Neural cell (in vitro differentiated cells): ENCODE data around the gene UCKL1. TPM values are rescaled to one million over a fixed set of nuclear protein-coding genes. Genes with fewer than 3 reads are reported as not detected.

ENCODE experiments used
- H2AFZ ChIP-seq: fragments of 200-600, 300-800 bp; sonication (generic), shearing (Covaris generic); 2 replicates; pipeline ENCODE4 v1.6.0; 2014; ENCODE audit warnings: low read depth, mild to moderate bottlenecking, antibody characterized with exemption, low read length, moderate library complexity
- H3F3A ChIP-seq: fragments of 200-600 bp; shearing (Covaris generic); 2 replicates; pipeline ENCODE4 v1.6.1; 2016; ENCODE audit warnings: mild to moderate bottlenecking, moderate library complexity, mixed read lengths, antibody characterized with exemption, low read length; ENCODE audit not compliant: insufficient read depth, poor library complexity, severe bottlenecking
- H3K27ac ChIP-seq: fragments of 200-600, 300-800 bp; sonication (generic), shearing (Covaris generic); 2 replicates; pipeline ENCODE4 v1.5.1; 2014; ENCODE audit warnings: mild to moderate bottlenecking, low read length, moderate library complexity
- H3K27me3 ChIP-seq: fragments of 300-800, 200-600 bp; sonication (generic), shearing (Covaris generic); 2 replicates; pipeline ENCODE4 v1.6.0; 2014; ENCODE audit warnings: mild to moderate bottlenecking, low read depth, low read length, moderate library complexity; ENCODE audit not compliant: insufficient read depth
- H3K36me3 ChIP-seq: fragments of 300-800, 200-600 bp; sonication (generic), shearing (Covaris generic); 2 replicates; pipeline ENCODE4 v1.5.1; 2014; ENCODE audit warnings: mild to moderate bottlenecking, antibody characterized with exemption, low read length, moderate library complexity; ENCODE audit not compliant: insufficient read depth
- H3K4me2 ChIP-seq: fragments of 300-800, 200-600 bp; sonication (generic), shearing (Covaris generic); 2 replicates; pipeline ENCODE4 v1.6.0; 2014; ENCODE audit warnings: mild to moderate bottlenecking, low read length
- H3K4me3 ChIP-seq: fragments of 300-800, 200-600 bp; sonication (generic), shearing (Covaris generic); 2 replicates; pipeline ENCODE4 v1.5.1; 2014; ENCODE audit warnings: mild to moderate bottlenecking, low read length, moderate library complexity
- H3K79me2 ChIP-seq: fragments of 200-600 bp; shearing (Covaris generic); replicated peaks from 2 replicates; pipeline ENCODE4 v1.6.0; 2014; ENCODE audit warnings: mild to moderate bottlenecking, low read length, moderate library complexity; ENCODE audit not compliant: insufficient read depth
- H3K9ac ChIP-seq: fragments of 300-800, 200-600 bp; sonication (generic), shearing (Covaris generic); 2 replicates; pipeline ENCODE4 v1.6.1; 2016; ENCODE audit warnings: mild to moderate bottlenecking, low read length, mixed read lengths
- H3K9me2 ChIP-seq: fragments of 200-600 bp; shearing (Covaris generic); 2 replicates; pipeline ENCODE4 v1.6.1; 2016; ENCODE audit warnings: mild to moderate bottlenecking, low read length, mixed read lengths; ENCODE audit not compliant: insufficient read depth
- H3K9me3 ChIP-seq: fragments of 200-600, 300-800 bp; sonication (generic), shearing (Covaris generic); 2 replicates; pipeline ENCODE4 v1.6.1; 2016; ENCODE audit warnings: mild to moderate bottlenecking, mixed run types, low read length, moderate library complexity, mixed read lengths
- H4K20me1 ChIP-seq: fragments of 200-600 bp; shearing (Covaris generic); 2 replicates; pipeline ENCODE4 v1.6.1; 2016; ENCODE audit warnings: mild to moderate bottlenecking, mixed run types; ENCODE audit not compliant: insufficient read depth
- EP300 ChIP-seq: fragments of 450-650 bp; conservative IDR thresholded peaks from 2 replicates; pipeline ENCODE4 v1.6.1; 2014; ENCODE audit warnings: antibody characterized with exemption, mild to moderate bottlenecking, moderate library complexity; ENCODE audit not compliant: poor library complexity, severe bottlenecking
- EZH2 ChIP-seq: fragments of 200-600, 300-800 bp; shearing (Covaris generic), sonication (generic); IDR thresholded peaks from 2 replicates; pipeline ENCODE4 v1.6.1; 2014; ENCODE audit warnings: antibody characterized with exemption, low read length, borderline replicate concordance, mild to moderate bottlenecking; ENCODE audit not compliant: insufficient read depth, poor library complexity, severe bottlenecking
- MXI1 ChIP-seq: fragments of 450-650 bp; conservative IDR thresholded peaks from 2 replicates; pipeline ENCODE4 v1.6.1; 2014; ENCODE audit warnings: antibody characterized with exemption, mild to moderate bottlenecking; ENCODE audit not compliant: poor library complexity, severe bottlenecking
- POLR2AphosphoS5 ChIP-seq: IDR thresholded peaks from 2 replicates; pipeline ENCODE4 v1.6.1; 2012
- RAD21 ChIP-seq: fragments of 450-650 bp; conservative IDR thresholded peaks from 2 replicates; pipeline ENCODE4 v1.6.1; 2014; ENCODE audit warnings: antibody characterized with exemption, mild to moderate bottlenecking, moderate library complexity
- SMC3 ChIP-seq: fragments of 450-650 bp; conservative IDR thresholded peaks from 2 replicates; pipeline ENCODE4 v1.6.1; 2014; ENCODE audit warnings: antibody characterized with exemption, mild to moderate bottlenecking, moderate library complexity; ENCODE audit not compliant: poor library complexity
- TAF1 ChIP-seq: IDR thresholded peaks from 2 replicates; pipeline ENCODE4 v1.6.1; 2012; ENCODE audit warnings: low read depth
- polyA plus RNA-seq: library from polyadenylated mRNA; depleted of rRNA; stranded (reverse); fragments of >200 nt; gene quantifications from 2 replicates; pipeline ENCODE4 v1.2.3, GENCODE V29; 2014
- TF ChIP-seq, protein P1 (sequence below): IDR thresholded peaks from 2 replicates; pipeline ENCODE4 v1.6.1; 2012; ENCODE audit warnings: borderline replicate concordance
- TF ChIP-seq, protein P2 (sequence below): fragments of 450-650 bp; IDR thresholded peaks from 2 replicates; pipeline ENCODE4 v1.5.1; 2014; ENCODE audit warnings: antibody characterized with exemption, mild to moderate bottlenecking, moderate library complexity; ENCODE audit not compliant: poor library complexity, severe bottlenecking

UCKL1 gene
- polyA plus RNA-seq, 1 donor from 2014 or later = 58.9 TPM

DNA sequence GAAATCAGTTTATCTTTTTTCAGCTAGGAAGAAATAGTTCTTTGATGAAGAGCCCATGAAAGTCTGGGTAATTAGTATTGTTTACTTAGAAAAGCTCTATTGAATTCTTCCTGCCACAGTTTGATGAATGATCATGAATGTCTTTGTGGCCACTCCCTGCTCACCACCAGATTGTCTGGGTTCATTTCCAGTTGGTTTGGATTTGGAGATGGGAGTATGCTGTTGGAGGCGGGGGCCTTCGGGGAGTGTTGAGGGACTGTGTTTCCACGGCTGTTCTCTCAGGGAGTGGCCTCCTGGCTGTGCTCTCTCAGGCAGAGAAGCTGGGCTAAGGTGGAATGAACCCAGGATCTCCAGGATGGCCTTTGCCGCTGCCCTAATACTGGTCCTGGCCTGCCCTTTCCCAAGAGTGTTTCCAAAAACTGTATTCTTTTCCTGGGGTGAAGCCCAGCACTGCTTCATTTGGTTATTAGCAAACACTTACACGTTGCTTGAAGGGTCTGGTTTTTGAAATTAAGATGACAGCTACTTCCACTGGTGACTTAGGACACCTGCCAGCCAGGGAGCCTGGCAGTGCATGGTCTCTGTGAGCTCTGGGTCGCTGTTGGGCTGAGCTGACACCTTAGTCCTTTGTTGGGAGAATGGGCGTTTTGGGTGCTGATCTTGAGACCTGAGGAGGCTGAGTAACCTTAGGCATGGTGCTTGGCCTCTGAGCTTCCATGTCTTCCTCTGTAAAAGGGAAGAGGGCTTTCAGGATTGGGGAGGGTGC is 47.9 kb upstream of the UCKL1 start:
- H4K20me1 ChIP-seq = no peaks in the 10 kb centered on the region
- H3K4me2 ChIP-seq = no peak overlapping the region

DNA sequence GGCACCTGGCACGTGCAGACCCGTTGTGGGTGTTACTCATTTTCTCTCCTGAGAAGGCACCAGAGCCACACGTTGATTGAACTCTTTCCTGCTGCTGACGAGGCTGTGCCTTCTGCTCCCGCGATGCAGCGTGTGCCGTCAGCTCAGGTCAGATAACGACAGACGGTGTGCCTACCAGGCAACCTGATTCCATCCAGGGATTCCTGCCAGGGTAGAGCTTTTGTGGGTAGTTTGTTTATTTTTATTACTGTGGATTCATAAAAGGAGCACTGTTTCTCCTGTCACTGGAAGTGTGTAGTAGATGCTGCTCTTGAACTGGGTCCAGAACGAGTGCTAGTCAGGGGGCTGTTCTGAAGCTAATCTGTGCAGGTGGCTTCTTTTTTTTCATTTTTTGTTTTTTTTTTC is 45.4 kb upstream of the UCKL1 start:
- TF ChIP-seq TAF1 (no peak), EZH2 (no peak), POLR2AphosphoS5 (no peak), RAD21 (no peak), SMC3 (no peak), EP300 (no peak), MXI1 (no peak)
- TF ChIP-seq, protein P1, sequence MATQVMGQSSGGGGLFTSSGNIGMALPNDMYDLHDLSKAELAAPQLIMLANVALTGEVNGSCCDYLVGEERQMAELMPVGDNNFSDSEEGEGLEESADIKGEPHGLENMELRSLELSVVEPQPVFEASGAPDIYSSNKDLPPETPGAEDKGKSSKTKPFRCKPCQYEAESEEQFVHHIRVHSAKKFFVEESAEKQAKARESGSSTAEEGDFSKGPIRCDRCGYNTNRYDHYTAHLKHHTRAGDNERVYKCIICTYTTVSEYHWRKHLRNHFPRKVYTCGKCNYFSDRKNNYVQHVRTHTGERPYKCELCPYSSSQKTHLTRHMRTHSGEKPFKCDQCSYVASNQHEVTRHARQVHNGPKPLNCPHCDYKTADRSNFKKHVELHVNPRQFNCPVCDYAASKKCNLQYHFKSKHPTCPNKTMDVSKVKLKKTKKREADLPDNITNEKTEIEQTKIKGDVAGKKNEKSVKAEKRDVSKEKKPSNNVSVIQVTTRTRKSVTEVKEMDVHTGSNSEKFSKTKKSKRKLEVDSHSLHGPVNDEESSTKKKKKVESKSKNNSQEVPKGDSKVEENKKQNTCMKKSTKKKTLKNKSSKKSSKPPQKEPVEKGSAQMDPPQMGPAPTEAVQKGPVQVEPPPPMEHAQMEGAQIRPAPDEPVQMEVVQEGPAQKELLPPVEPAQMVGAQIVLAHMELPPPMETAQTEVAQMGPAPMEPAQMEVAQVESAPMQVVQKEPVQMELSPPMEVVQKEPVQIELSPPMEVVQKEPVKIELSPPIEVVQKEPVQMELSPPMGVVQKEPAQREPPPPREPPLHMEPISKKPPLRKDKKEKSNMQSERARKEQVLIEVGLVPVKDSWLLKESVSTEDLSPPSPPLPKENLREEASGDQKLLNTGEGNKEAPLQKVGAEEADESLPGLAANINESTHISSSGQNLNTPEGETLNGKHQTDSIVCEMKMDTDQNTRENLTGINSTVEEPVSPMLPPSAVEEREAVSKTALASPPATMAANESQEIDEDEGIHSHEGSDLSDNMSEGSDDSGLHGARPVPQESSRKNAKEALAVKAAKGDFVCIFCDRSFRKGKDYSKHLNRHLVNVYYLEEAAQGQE = no peak
- TF ChIP-seq, protein P2, sequence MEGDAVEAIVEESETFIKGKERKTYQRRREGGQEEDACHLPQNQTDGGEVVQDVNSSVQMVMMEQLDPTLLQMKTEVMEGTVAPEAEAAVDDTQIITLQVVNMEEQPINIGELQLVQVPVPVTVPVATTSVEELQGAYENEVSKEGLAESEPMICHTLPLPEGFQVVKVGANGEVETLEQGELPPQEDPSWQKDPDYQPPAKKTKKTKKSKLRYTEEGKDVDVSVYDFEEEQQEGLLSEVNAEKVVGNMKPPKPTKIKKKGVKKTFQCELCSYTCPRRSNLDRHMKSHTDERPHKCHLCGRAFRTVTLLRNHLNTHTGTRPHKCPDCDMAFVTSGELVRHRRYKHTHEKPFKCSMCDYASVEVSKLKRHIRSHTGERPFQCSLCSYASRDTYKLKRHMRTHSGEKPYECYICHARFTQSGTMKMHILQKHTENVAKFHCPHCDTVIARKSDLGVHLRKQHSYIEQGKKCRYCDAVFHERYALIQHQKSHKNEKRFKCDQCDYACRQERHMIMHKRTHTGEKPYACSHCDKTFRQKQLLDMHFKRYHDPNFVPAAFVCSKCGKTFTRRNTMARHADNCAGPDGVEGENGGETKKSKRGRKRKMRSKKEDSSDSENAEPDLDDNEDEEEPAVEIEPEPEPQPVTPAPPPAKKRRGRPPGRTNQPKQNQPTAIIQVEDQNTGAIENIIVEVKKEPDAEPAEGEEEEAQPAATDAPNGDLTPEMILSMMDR = no peak
- Histone ChIP-seq H3K36me3 (no peaks in the 10 kb centered on the region), H4K20me1 (no peaks in the 10 kb centered on the region), H3K4me3 (no peak overlapping the region), H3K79me2 (no peaks in the 10 kb centered on the region), H3K27me3 (no peaks in the 10 kb centered on the region), H3K27ac (no peak overlapping the region), H3K4me2 (no peak overlapping the region), H2AFZ (no peak overlapping the region), H3F3A (no peaks in the 10 kb centered on the region), H3K9me2 (no peaks in the 10 kb centered on the region), H3K9me3 (no peaks in the 10 kb centered on the region), H3K9ac (no peak overlapping the region)

More for the DNA sequence above, 47.9 kb upstream of the UCKL1 start:
- no peak overlapping the region for H3K4me3 ChIP-seq
- no peak for TF ChIP-seq TAF1
- no peak for TF ChIP-seq MXI1
- TF ChIP-seq, protein P1 = no peak
- no peak for TF ChIP-seq POLR2AphosphoS5
- TF ChIP-seq EP300 = no peak
- TF ChIP-seq SMC3 = no peak
- TF ChIP-seq RAD21 = no peak
- TF ChIP-seq, protein P2 = no peak
- TF ChIP-seq EZH2 = no peak
- H3F3A ChIP-seq = no peaks in the 10 kb centered on the region
- no peaks in the 10 kb centered on the region for H3K79me2 ChIP-seq
- H3K36me3 ChIP-seq = peaks cover 7% of the 10 kb centered on the region
- H3K27ac ChIP-seq = no peak overlapping the region
- no peaks in the 10 kb centered on the region for H3K27me3 ChIP-seq
- H3K9ac ChIP-seq = no peak overlapping the region
- no peaks in the 10 kb centered on the region for H3K9me2 ChIP-seq
- H2AFZ ChIP-seq = no peak overlapping the region
- H3K9me3 ChIP-seq = no peaks in the 10 kb centered on the region
